ENCODE measurements around the gene MAPRE3.

DNA sequence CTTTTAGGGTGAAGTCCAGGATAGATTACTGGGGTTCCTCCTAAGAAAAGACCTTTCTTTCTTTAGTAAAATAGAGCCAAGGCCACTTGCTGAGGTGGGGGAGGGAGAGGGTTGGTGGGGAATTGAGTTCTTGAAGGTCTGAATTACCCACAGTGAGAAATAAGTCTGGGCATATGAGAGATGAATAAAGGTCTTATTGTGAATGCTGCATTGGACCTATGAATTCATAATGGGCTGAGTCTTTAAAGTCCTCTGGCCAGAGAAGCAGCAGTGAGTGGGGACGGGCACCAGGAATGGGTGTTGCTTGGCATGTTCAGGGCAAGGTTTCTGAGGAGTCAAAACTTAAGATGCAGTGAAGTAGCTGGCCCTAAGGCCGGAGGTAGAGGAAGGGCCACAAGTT lies 10.5 kb downstream of the MAPRE3 start:
- TF ChIP-seq, protein P1, sequence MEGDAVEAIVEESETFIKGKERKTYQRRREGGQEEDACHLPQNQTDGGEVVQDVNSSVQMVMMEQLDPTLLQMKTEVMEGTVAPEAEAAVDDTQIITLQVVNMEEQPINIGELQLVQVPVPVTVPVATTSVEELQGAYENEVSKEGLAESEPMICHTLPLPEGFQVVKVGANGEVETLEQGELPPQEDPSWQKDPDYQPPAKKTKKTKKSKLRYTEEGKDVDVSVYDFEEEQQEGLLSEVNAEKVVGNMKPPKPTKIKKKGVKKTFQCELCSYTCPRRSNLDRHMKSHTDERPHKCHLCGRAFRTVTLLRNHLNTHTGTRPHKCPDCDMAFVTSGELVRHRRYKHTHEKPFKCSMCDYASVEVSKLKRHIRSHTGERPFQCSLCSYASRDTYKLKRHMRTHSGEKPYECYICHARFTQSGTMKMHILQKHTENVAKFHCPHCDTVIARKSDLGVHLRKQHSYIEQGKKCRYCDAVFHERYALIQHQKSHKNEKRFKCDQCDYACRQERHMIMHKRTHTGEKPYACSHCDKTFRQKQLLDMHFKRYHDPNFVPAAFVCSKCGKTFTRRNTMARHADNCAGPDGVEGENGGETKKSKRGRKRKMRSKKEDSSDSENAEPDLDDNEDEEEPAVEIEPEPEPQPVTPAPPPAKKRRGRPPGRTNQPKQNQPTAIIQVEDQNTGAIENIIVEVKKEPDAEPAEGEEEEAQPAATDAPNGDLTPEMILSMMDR (IDR thresholded peaks at IDR 0.05 in 8 of 11, conservative IDR thresholded peaks at IDR 0.05 in 3 of 11): no peak
- no peak for TF ChIP-seq POLR2A (IDR thresholded peaks at IDR 0.05)
